Measurements from ENCODE around the gene ACP2. TPM values are rescaled to one million over a fixed set of nuclear protein-coding genes. Genes with fewer than 3 reads are reported as not detected.

ACP2 gene
- polyA plus RNA-seq, 1 of the 3 experiments (the other 2 are of a cell fraction): 17.5 TPM

GRCh38 chr11:47285969-47286770 is 37.6 kb upstream of the ACP2 start:
- H3F3A ChIP-seq (replicated peaks; ENCODE audit: insufficient read depth): no peaks in the 10 kb centered on the region
- ChIA-PET POLR2A (no interaction called here), CTCF (interaction anchor here (0.8 to 1.2 kb wide), 2 partner anchors 15 to 108 kb away, joined by 3 to 4 read pairs; no protein-coding TSS in a partner anchor)
- peaks cover 33 to 73% of the 10 kb centered on the region in 2 experiments for H3K36me3 ChIP-seq (replicated peaks in 1 of 2; ENCODE audit: control insufficient read depth in 1 of 2, insufficient read depth in 2 of 2, low read length in 1 of 2)
- no peak overlapping the region for H2AFZ ChIP-seq (ENCODE audit: low read depth)
- no peaks in the 10 kb centered on the region for H3K9me3 ChIP-seq
- 94% methylated on average over 12 of the region's 13 CpGs for WGBS (ENCODE audit: low lambda C conversion rate)
- H3K79me2 ChIP-seq (ENCODE audit: insufficient read depth): no peaks in the 10 kb centered on the region
- H3K4me3 ChIP-seq (ENCODE audit: low read depth in 2 of 2, low read length in 1 of 2): no peak overlapping the region
- H3K4me1 ChIP-seq (ENCODE audit: control insufficient read depth in 1 of 2, insufficient read depth in 2 of 2, low read depth in 1 of 2, low read length in 1 of 2): no peaks in the 10 kb centered on the region
- TF ChIP-seq REST (IDR thresholded peaks at IDR 0.05; ENCODE audit: low read depth, low read length) (no peak), RCOR1 (IDR thresholded peaks at IDR 0.05; ENCODE audit: low read length) (no peak), EZH2phosphoT487 (IDR thresholded peaks at IDR 0.05; ENCODE audit: borderline replicate concordance, low read depth) (no peak), FOXM1 (IDR thresholded peaks at IDR 0.05; ENCODE audit: low read depth) (no peak), NRF1 (IDR thresholded peaks at IDR 0.05; ENCODE audit: low read depth, low read length) (no peak), SIN3A (IDR thresholded peaks at IDR 0.05; ENCODE audit: borderline replicate concordance, low read depth, low read length) (no peak), JUND (IDR thresholded peaks at IDR 0.05) (no peak), TEAD4 (IDR thresholded peaks at IDR 0.05; ENCODE audit: borderline replicate concordance, insufficient read depth) (no peak), CTCF (IDR thresholded peaks at IDR 0.05) (no peak), SMC3 (IDR thresholded peaks at IDR 0.05; ENCODE audit: low read depth, low read length) (no peak), NFIC (IDR thresholded peaks at IDR 0.05; ENCODE audit: borderline replicate concordance) (no peak)
- H3K9me2 ChIP-seq: no peaks in the 10 kb centered on the region
- no peak for DNase-seq
- no peak overlapping the region for H3K27ac ChIP-seq (ENCODE audit: low read depth in 2 of 2, low read length in 1 of 2)
- no peaks in the 10 kb centered on the region for H3K27me3 ChIP-seq (ENCODE audit: insufficient read depth)
- H3K9ac ChIP-seq: no peak overlapping the region
- H4K20me1 ChIP-seq (ENCODE audit: insufficient read depth): no peaks in the 10 kb centered on the region
- H3K4me2 ChIP-seq: no peak overlapping the region

Measured in SK-N-SH (cell line).